PC-3 (cell line): ENCODE measurements around the gene ELAVL4. TPM values are rescaled to one million over a fixed set of nuclear protein-coding genes. Genes with fewer than 3 reads are reported as not detected.

Source experiments
- ATAC-seq: fragments of 200-7000 bp; cut with Tn5 transposase; 2 replicates; pipeline ENCODE4 v1.9.1; 2020; ENCODE audit warnings: mild to moderate bottlenecking, moderate library complexity
- BruUV-seq: library from RNA; stranded (reverse); fragments of 400-500 nt; replicated peaks from 2 replicates; lab custom pipeline; 2021; lab: Mats Ljungman, UMichigan
- CTCF ChIA-PET: fragments of 300-600 bp; sonication (Branson Sonifier 250); formaldehyde crosslinking; loops from one replicate; lab custom pipeline; 2022; ENCODE audit warnings: antibody characterized with exemption; lab: Charles Lee
- POLR2A ChIA-PET: fragments of 300-600 bp; sonication (Branson Sonifier 250); formaldehyde crosslinking; loops from one replicate; lab custom pipeline; 2022; ENCODE audit warnings: antibody characterized with exemption; ENCODE audit not compliant: unreplicated experiment; lab: Charles Lee
- DNase-seq: peaks from one replicate; pipeline ENCODE4 v3.0.0-alpha.2; 2015
- H2AFZ ChIP-seq: fragments of 300-600 bp; sonication (generic); 2 replicates; pipeline ENCODE4 v1.6.0; 2016; ENCODE audit warnings: antibody characterized with exemption, low read length
- H3F3A ChIP-seq: fragments of 300-600 bp; sonication (generic); one replicate; pipeline ENCODE4 v1.6.0; 2017; ENCODE audit warnings: antibody characterized with exemption, low read length, control low read depth, mild to moderate bottlenecking; ENCODE audit not compliant: unreplicated experiment
- H3K27ac ChIP-seq: fragments of 300-600 bp; sonication (generic); 2 replicates; pipeline ENCODE4 v1.5.1; 2016; ENCODE audit warnings: mild to moderate bottlenecking, low read length
- H3K27me3 ChIP-seq: fragments of 300-600 bp; sonication (generic); 2 replicates; pipeline ENCODE4 v1.6.1; 2016; ENCODE audit warnings: low read length, mixed read lengths
- H3K36me3 ChIP-seq: fragments of 300-600 bp; sonication (generic); 2 replicates; pipeline ENCODE4 v1.6.1; 2016; ENCODE audit warnings: low read depth, mixed run types, low read length, mixed read lengths
- H3K4me1 ChIP-seq: fragments of 300-600 bp; sonication (generic); 2 replicates; pipeline ENCODE4 v1.5.1; 2016; ENCODE audit warnings: low read length; ENCODE audit not compliant: insufficient read depth
- H3K4me2 ChIP-seq: fragments of 300-600 bp; sonication (generic); 2 replicates; pipeline ENCODE4 v1.6.0; 2016; ENCODE audit warnings: low read length
- H3K4me3 ChIP-seq: fragments of 300-600 bp; sonication (generic); 2 replicates; pipeline ENCODE4 v1.5.1; 2016; ENCODE audit warnings: mild to moderate bottlenecking, low read length, mixed read lengths
- H3K79me2 ChIP-seq: fragments of 300-600 bp; sonication (generic); 2 replicates; pipeline ENCODE4 v1.6.1; 2017; ENCODE audit warnings: low read length, mixed read lengths
- H3K9ac ChIP-seq: fragments of 300-600 bp; sonication (generic); 2 replicates; pipeline ENCODE4 v1.6.0; 2016; ENCODE audit warnings: mild to moderate bottlenecking, low read length
- H3K9me2 ChIP-seq: fragments of 300-600 bp; sonication (generic); replicated peaks from 2 replicates; pipeline ENCODE4 v1.6.1; 2016; ENCODE audit warnings: mixed run types, low read length, mixed read lengths
- H3K9me3 ChIP-seq: fragments of 300-600 bp; sonication (generic); 2 replicates; pipeline ENCODE4 v1.6.1; 2016; ENCODE audit warnings: low read length, mixed read lengths
- H4K20me1 ChIP-seq: fragments of 300-600 bp; sonication (generic); 2 replicates; pipeline ENCODE4 v1.6.1; 2016; ENCODE audit warnings: low read length, mixed read lengths
- CTCF ChIP-seq: fragments of 300-600 bp; sonication (generic); conservative IDR thresholded peaks from 2 replicates; pipeline ENCODE4 v1.5.1; 2017; ENCODE audit warnings: antibody characterized with exemption, low read depth, mild to moderate bottlenecking, low read length
- EZH2 ChIP-seq: fragments of 300-600 bp; sonication (generic); IDR thresholded peaks from one replicate; pipeline ENCODE4 v1.6.1; 2017; ENCODE audit warnings: antibody characterized with exemption, mild to moderate bottlenecking, low read length; ENCODE audit not compliant: unreplicated experiment
- EZH2phosphoT487 ChIP-seq: fragments of 300-600 bp; sonication (generic); IDR thresholded peaks from 2 replicates; pipeline ENCODE4 v1.6.1; 2018; ENCODE audit warnings: mild to moderate bottlenecking, antibody characterized with exemption, low read length, borderline replicate concordance
- intact Hi-C: fragments of 100-400 bp; cut with micrococcal nuclease; formaldehyde crosslinking; loops from 2 replicates; pipeline ENCODE4 v1.9.0; 2023
- total RNA-seq: library from RNA; depleted of rRNA; stranded (reverse); fragments of >200 nt; gene quantifications from 2 replicates; pipeline ENCODE4 v1.2.3, GENCODE V29; 2014

Gene ELAVL4
- total RNA-seq, 1 experiment from 2014 or later: not detected

DNA sequence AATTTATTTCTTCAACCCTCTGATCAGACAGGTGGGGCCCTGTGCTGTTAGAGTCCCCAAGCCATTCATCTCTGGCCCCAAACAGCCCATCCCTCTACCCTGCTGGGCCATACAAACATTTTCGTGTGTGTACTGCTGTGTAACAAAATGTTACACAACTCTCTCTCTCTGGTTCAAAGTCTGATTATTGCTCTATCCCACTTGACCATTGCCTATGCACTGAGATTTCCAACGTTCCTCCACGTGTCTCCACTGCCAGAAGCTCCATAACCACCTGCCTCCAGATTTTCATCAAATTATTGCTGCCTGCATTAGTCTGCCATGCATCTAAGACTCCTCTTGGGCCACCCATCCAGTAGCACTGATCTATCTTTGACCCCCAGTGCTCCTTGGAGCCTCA is 104.8 kb downstream of the ELAVL4 start:
- Histone ChIP-seq H3K9me2 (no peaks in the 10 kb centered on the region), H3K4me1 (no peaks in the 10 kb centered on the region), H4K20me1 (no peaks in the 10 kb centered on the region), H3K79me2 (no peaks in the 10 kb centered on the region), H3K9ac (no peak overlapping the region), H2AFZ (no peak overlapping the region), H3K4me3 (no peak overlapping the region), H3K27ac (no peak overlapping the region), H3F3A (no peaks in the 10 kb centered on the region), H3K27me3 (no peaks in the 10 kb centered on the region), H3K36me3 (no peaks in the 10 kb centered on the region), H3K4me2 (no peak overlapping the region), H3K9me3 (no peaks in the 10 kb centered on the region)
- intact Hi-C loops: no loop called here
- TF ChIP-seq CTCF (no peak), EZH2phosphoT487 (no peak), EZH2 (no peak)
- CTCF ChIA-PET: no interaction called here
- no peak for DNase-seq
- POLR2A ChIA-PET: no interaction called here
- BruUV-seq: no TSS peak
- no peak for ATAC-seq

DNA sequence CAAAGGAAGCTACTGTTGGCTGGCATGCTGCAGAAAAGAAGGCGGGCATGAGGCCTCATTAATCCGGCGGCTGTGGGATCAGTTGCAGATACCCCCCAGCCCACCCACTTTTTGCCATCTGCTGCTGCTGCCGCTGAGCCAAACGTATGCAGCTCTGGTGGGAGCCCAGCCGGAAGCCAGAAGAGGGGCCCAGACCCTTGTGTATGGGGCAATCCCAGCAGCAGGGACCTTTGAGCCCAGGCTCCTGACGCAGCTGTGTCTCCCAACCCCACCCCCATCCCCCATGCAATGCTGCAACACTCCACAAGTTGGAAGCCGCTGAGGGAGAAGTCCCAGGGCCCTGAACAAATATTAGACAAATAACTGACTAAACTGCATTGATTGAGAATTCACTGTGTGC is 106.0 kb downstream of the ELAVL4 start:
- intact Hi-C loops: no loop called here
- Histone ChIP-seq H3K27me3 (no peaks in the 10 kb centered on the region), H3K4me2 (no peak overlapping the region), H3K36me3 (no peaks in the 10 kb centered on the region), H2AFZ (no peak overlapping the region), H3K27ac (no peak overlapping the region), H3K9me2 (no peaks in the 10 kb centered on the region), H3K9me3 (no peaks in the 10 kb centered on the region), H3K4me3 (no peak overlapping the region), H4K20me1 (no peaks in the 10 kb centered on the region), H3K79me2 (no peaks in the 10 kb centered on the region), H3K4me1 (no peaks in the 10 kb centered on the region), H3K9ac (no peak overlapping the region), H3F3A (no peaks in the 10 kb centered on the region)
- CTCF ChIA-PET: no interaction called here
- peak; percentile 1 for DNase-seq
- no TSS peak for BruUV-seq
- TF ChIP-seq EZH2 (no peak), EZH2phosphoT487 (no peak), CTCF (no peak)
- POLR2A ChIA-PET: no interaction called here
- no peak for ATAC-seq

GRCh38 chr1:50218344-50219120 is 109.8 kb downstream of the ELAVL4 start:
- TF ChIP-seq EZH2: no peak
- no peak for TF ChIP-seq EZH2phosphoT487
- no peak for TF ChIP-seq CTCF
- intact Hi-C loops: no loop called here
- no peaks in the 10 kb centered on the region for H3F3A ChIP-seq
- H3K79me2 ChIP-seq: no peaks in the 10 kb centered on the region
- H4K20me1 ChIP-seq: no peaks in the 10 kb centered on the region
- no peaks in the 10 kb centered on the region for H3K9me2 ChIP-seq
- BruUV-seq: no TSS peak
- H3K4me3 ChIP-seq: no peak overlapping the region
- no peaks in the 10 kb centered on the region for H3K4me1 ChIP-seq
- ChIA-PET POLR2A (no interaction called here), CTCF (no interaction called here)
- no peaks in the 10 kb centered on the region for H3K27me3 ChIP-seq
- no peak overlapping the region for H3K9ac ChIP-seq
- H3K4me2 ChIP-seq: no peak overlapping the region
- no peak for ATAC-seq
- no peaks in the 10 kb centered on the region for H3K9me3 ChIP-seq
- DNase-seq: no peak
- H3K27ac ChIP-seq: no peak overlapping the region
- H2AFZ ChIP-seq: no peak overlapping the region
- H3K36me3 ChIP-seq: no peaks in the 10 kb centered on the region
